Ishikawa (cell line): ENCODE data around the gene SNF8.

Experiments used
- CEBPB ChIP-seq: IDR thresholded peaks from 2 replicates; pipeline ENCODE4 v1.6.1; 2012
- CREB1 ChIP-seq: IDR thresholded peaks from 2 replicates; pipeline ENCODE4 v1.6.1; 2012; ENCODE audit warnings: low read depth
- EGR1 ChIP-seq: IDR thresholded peaks from 2 replicates; pipeline ENCODE4 v1.6.1; 2012
- EP300 ChIP-seq: IDR thresholded peaks from 2 replicates; pipeline ENCODE4 v1.6.1; 2012; ENCODE audit warnings: borderline replicate concordance
- FOXM1 ChIP-seq: IDR thresholded peaks from 2 replicates; pipeline ENCODE4 v1.6.1; 2012; ENCODE audit warnings: low read depth, borderline replicate concordance
- NFIC ChIP-seq: IDR thresholded peaks from 2 replicates; pipeline ENCODE4 v1.6.1; 2012
- RAD21 ChIP-seq: IDR thresholded peaks from 2 replicates; pipeline ENCODE4 v1.6.1; 2012; ENCODE audit warnings: low read depth
- TAF1 ChIP-seq: IDR thresholded peaks from 2 replicates; pipeline ENCODE4 v1.6.1; 2012; ENCODE audit warnings: low read depth, mild to moderate bottlenecking
- TCF12 ChIP-seq: IDR thresholded peaks from 2 replicates; pipeline ENCODE4 v1.6.1; 2012; ENCODE audit warnings: low read depth
- TEAD4 ChIP-seq: IDR thresholded peaks from 2 replicates; pipeline ENCODE4 v1.6.1; 2012
- YY1 ChIP-seq: IDR thresholded peaks from 2 replicates; pipeline ENCODE4 v1.6.1; 2012; ENCODE audit warnings: low read depth
- ZBTB7A ChIP-seq: IDR thresholded peaks from 2 replicates; pipeline ENCODE4 v1.6.1; 2012; ENCODE audit warnings: low read depth
- TF ChIP-seq, protein P1 (sequence below): IDR thresholded peaks from 2 replicates; pipeline ENCODE4 v1.6.1; 2012
- TF ChIP-seq, protein P2 (sequence below): IDR thresholded peaks from 2 replicates; pipeline ENCODE4 v1.6.1; 2012
- TF ChIP-seq, protein P3 (sequence below): IDR thresholded peaks from 2 replicates; pipeline ENCODE4 v1.6.1; 2012; ENCODE audit warnings: low read depth, mild to moderate bottlenecking

The SNF8 gene

DNA sequence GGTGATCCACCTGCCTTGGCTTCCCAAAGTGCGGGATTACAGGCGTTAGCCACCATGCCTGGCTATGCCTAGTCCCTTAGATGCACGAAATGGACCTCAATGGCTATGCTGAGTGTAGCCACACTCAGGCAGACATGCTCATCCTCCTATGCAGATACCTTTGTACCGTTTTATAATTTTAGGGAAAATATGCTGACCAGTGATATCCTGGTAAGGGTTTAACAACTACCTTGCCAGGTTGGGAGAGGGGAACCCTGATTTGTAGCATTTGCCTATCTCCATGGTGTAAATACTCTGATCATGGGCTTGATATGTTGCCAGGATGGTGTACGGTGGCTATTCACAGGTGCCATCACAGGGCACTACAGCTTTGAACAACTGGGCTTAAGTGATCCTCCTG lies 6.9 kb upstream of the SNF8 start:
- no peak for TF ChIP-seq EP300
- TF ChIP-seq, protein P1, sequence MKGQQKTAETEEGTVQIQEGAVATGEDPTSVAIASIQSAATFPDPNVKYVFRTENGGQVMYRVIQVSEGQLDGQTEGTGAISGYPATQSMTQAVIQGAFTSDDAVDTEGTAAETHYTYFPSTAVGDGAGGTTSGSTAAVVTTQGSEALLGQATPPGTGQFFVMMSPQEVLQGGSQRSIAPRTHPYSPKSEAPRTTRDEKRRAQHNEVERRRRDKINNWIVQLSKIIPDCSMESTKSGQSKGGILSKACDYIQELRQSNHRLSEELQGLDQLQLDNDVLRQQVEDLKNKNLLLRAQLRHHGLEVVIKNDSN, result no peak
- no peak for TF ChIP-seq TCF12
- no peak for TF ChIP-seq TAF1
- TF ChIP-seq CEBPB, result no peak
- TF ChIP-seq CREB1, result no peak
- TF ChIP-seq FOXM1, result no peak
- no peak for TF ChIP-seq YY1
- no peak for TF ChIP-seq NFIC
- no peak for TF ChIP-seq TEAD4
- TF ChIP-seq, protein P2, sequence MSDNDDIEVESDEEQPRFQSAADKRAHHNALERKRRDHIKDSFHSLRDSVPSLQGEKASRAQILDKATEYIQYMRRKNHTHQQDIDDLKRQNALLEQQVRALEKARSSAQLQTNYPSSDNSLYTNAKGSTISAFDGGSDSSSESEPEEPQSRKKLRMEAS, result no peak
- no peak for TF ChIP-seq ZBTB7A
- TF ChIP-seq EGR1, result no peak
- TF ChIP-seq, protein P3, sequence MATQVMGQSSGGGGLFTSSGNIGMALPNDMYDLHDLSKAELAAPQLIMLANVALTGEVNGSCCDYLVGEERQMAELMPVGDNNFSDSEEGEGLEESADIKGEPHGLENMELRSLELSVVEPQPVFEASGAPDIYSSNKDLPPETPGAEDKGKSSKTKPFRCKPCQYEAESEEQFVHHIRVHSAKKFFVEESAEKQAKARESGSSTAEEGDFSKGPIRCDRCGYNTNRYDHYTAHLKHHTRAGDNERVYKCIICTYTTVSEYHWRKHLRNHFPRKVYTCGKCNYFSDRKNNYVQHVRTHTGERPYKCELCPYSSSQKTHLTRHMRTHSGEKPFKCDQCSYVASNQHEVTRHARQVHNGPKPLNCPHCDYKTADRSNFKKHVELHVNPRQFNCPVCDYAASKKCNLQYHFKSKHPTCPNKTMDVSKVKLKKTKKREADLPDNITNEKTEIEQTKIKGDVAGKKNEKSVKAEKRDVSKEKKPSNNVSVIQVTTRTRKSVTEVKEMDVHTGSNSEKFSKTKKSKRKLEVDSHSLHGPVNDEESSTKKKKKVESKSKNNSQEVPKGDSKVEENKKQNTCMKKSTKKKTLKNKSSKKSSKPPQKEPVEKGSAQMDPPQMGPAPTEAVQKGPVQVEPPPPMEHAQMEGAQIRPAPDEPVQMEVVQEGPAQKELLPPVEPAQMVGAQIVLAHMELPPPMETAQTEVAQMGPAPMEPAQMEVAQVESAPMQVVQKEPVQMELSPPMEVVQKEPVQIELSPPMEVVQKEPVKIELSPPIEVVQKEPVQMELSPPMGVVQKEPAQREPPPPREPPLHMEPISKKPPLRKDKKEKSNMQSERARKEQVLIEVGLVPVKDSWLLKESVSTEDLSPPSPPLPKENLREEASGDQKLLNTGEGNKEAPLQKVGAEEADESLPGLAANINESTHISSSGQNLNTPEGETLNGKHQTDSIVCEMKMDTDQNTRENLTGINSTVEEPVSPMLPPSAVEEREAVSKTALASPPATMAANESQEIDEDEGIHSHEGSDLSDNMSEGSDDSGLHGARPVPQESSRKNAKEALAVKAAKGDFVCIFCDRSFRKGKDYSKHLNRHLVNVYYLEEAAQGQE, result no peak

DNA sequence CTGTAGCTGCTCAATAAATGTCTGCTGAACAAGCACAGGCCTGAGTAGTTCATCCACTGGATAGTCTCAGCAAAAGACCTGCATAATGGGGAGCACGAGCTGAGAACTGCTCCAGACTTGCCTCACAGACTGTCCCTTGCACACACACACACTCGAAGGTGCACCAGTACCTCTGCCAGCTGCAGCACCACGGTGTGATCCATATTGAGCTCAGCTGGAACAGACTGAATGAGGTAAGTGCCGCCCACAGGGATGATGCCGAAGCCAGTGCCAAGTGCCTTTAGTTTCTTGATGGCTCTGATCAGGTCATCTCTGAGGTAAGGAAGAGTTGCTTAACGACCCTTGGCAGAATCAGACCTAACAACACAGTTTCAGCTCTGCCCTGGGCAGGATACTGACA lies 11.6 kb downstream of the SNF8 start:
- TF ChIP-seq, protein P1, result no peak
- TF ChIP-seq ZBTB7A, result no peak
- no peak for TF ChIP-seq FOXM1
- TF ChIP-seq CEBPB, result no peak
- TF ChIP-seq, protein P2, result no peak
- TF ChIP-seq RAD21, result no peak
- TF ChIP-seq TEAD4, result no peak
- TF ChIP-seq YY1, result no peak
- TF ChIP-seq TCF12, result no peak
- TF ChIP-seq EP300, result no peak
- no peak for TF ChIP-seq TAF1
- TF ChIP-seq NFIC, result no peak
- TF ChIP-seq, protein P3, result no peak
- no peak for TF ChIP-seq EGR1
- TF ChIP-seq CREB1, result no peak

DNA sequence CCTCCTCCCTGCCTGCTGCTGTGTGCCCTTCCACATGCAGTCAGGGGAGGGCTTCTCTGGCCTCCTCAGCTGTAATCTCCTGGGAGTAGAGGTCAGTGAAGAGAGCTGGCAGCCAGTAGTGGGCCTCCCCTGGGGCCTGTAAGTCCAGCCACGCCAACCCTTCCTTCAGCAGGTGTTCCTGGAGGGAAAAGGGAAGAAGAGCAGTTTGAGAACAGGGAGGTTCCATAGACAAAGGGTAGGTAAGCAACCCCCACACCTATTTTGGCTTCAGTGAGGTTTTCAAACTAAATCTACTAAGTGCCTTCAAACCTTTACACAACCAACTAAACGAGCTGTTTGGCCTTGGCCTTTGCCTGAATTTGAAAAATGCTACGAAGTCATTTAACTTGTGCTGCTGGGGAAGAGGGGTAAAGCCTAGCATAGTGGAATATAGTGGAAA lies 14.2 kb downstream of the SNF8 start:
- TF ChIP-seq EP300 (no peak), NFIC (no peak)

DNA sequence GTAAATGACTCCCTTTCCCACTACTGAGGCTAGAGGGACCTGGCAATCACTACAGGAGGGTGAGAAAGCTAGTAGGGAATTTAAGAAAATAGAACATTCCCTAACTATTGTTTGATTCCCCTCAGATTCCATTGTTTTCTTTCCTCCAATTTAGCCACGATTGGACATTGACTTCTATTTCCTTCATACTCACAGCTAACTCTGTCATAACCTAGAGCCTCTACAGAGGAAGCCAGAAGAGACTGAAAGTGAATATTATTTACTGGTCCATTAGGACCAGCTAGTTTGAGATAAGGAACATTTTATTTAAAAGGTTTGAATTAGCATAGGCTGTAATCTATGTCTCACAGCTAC lies 14.9 kb downstream of the SNF8 start:
- TF ChIP-seq EP300 (no peak), ZBTB7A (no peak)

DNA sequence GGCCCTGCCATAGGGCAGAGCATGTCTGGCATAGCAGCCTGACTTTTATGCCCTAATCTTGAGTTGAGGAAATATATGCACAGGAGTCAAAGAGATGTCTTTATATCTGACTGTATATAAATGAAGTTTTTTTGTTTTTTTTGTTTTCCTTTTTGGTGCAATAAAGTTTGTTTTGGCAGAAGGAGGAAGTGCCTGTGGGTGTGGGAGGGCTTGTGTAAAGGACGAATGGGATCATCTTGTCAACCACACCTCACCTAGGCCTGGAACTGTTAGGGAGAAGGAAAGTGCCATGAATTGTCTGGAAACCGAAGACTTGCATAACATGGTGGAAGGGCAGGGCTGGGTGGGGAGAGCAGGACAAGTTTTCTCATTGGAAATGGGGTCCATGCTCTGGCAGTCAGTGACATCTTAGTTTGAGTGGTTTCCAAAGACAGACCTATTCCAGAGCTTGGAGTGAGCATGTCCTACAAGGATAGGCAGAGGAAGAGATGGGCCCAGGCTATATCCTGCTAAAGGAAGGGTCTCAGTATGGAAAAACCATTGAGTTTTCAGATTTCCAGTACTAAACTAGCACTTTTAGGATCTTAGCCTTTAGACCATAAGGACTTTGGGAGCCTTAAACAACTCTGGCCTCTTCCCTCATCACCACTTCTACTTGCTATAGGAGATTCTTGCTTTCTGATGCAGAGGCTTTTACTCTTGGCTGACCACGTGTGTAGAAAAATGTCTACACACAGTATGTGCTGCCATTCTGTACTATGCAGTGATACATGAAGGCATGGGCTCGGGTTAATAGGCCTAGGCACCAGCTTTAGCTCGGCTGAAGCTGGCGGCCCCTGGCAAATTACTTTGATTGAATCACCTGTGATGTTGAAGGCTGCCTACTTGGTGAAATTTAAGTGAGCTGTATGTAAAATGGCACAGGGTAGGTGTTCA lies 15.5 kb downstream of the SNF8 start:
- TF ChIP-seq EP300, result no peak
- TF ChIP-seq, protein P3, result no peak
